Fibroblast of lung (primary cell): Measurements from ENCODE around the gene RBM22. TPM values are rescaled to one million over a fixed set of nuclear protein-coding genes. Genes with fewer than 3 reads are reported as not detected.

Source experiments
- DNase-seq, 2 donors: peaks; one replicate each; pipeline versions ENCODE4 v3.0.0 to v3.0.0-alpha.2; 2010; ENCODE audit warnings: low read depth in 2 of 2
- H2AFZ ChIP-seq: 2 replicates; pipeline ENCODE4 v1.5.1; 2012; ENCODE audit warnings: low read length, control low read depth, inconsistent platforms
- H3K27ac ChIP-seq: 2 replicates; pipeline ENCODE4 v1.5.1; 2011; ENCODE audit warnings: low read length, control low read depth; ENCODE audit not compliant: insufficient read depth
- H3K27me3 ChIP-seq: 2 replicates; pipeline ENCODE4 v1.5.1; 2011; ENCODE audit warnings: mild to moderate bottlenecking, low read length; ENCODE audit not compliant: control insufficient read depth, insufficient read depth
- H3K36me3 ChIP-seq: 2 replicates; pipeline ENCODE4 v1.5.1; 2011; ENCODE audit warnings: low read length; ENCODE audit not compliant: control insufficient read depth, insufficient read depth
- H3K4me1 ChIP-seq: 2 replicates; pipeline ENCODE4 v1.5.1; 2011; ENCODE audit warnings: low read length; ENCODE audit not compliant: control insufficient read depth, insufficient read depth; ENCODE audit errors: extremely low read depth
- H3K4me2 ChIP-seq: 2 replicates; pipeline ENCODE4 v1.5.1; 2011; ENCODE audit warnings: low read length, control low read depth; ENCODE audit not compliant: insufficient read depth; ENCODE audit errors: extremely low read depth
- H3K4me3 ChIP-seq, 4 experiments: fragments of 200-600 bp in 1 of 4; sonication (generic) in 1 of 4; replicated peaks in 1 of 4; 2 replicates each; pipeline ENCODE4 v1.5.1; 2011 to 2016; ENCODE audit warnings: low read length in 4 of 4, low read depth in 3 of 4, mild to moderate bottlenecking in 3 of 4, control low read depth in 2 of 4, inconsistent platforms in 1 of 4, mixed read lengths in 1 of 4; ENCODE audit not compliant: insufficient read depth in 1 of 4; ENCODE audit errors: control extremely low read depth in 1 of 4
- H3K79me2 ChIP-seq: 2 replicates; pipeline ENCODE4 v1.5.1; 2012; ENCODE audit warnings: mild to moderate bottlenecking, low read length, inconsistent platforms; ENCODE audit not compliant: control insufficient read depth, insufficient read depth
- H3K9ac ChIP-seq: 2 replicates; pipeline ENCODE4 v1.5.1; 2011; ENCODE audit warnings: mild to moderate bottlenecking, low read length, control low read depth; ENCODE audit not compliant: insufficient read depth
- H3K9me3 ChIP-seq: 2 replicates; pipeline ENCODE4 v1.5.1; 2012; ENCODE audit warnings: low read depth, low read length; ENCODE audit not compliant: control insufficient read depth, insufficient read depth
- H4K20me1 ChIP-seq: 2 replicates; pipeline ENCODE4 v1.5.1; 2011; ENCODE audit warnings: low read length; ENCODE audit not compliant: control insufficient read depth, insufficient read depth; ENCODE audit errors: extremely low read depth
- CTCF ChIP-seq, 2 donors: IDR thresholded peaks in 1 of 2; conservative IDR thresholded peaks in 1 of 2; 1 replicate in 1 of 2; 2 replicates in 1 of 2; pipeline ENCODE4 v1.5.1; 2011 to 2012; ENCODE audit warnings: low read length in 2 of 2, control low read depth in 1 of 2, inconsistent platforms in 1 of 2, low read depth in 1 of 2, mild to moderate bottlenecking in 1 of 2
- EZH2 ChIP-seq: IDR thresholded peaks from 2 replicates; pipeline ENCODE4 v1.5.1; 2012; ENCODE audit warnings: low read length, control low read depth, mild to moderate bottlenecking; ENCODE audit errors: missing control alignments
- polyA plus RNA-seq, 2 donors: library from polyadenylated mRNA; depleted of rRNA in 1 of 2; stranded (reverse) in 1 of 2; unstranded in 1 of 2; fragments of >200 nt; gene quantifications; 2 replicates each; pipeline ENCODE4 v1.2.1, GENCODE V29; 2011 to 2012; ENCODE audit warnings: missing spikeins in 1 of 2
- total RNA-seq: library from RNA; depleted of rRNA; stranded (reverse); fragments of >200 nt; gene quantifications from 2 replicates; pipeline ENCODE4 v1.2.1, GENCODE V29; 2014

The RBM22 gene
- total and polyA plus RNA-seq, 2 donors (not counting 1 experiment from before 2014, with no cell fraction given), result 15.4 to 36.7 TPM

- Histone ChIP-seq H3K27me3 (no peaks in the 10 kb centered on the region), H3K27ac (no peak overlapping the region), H3K9ac (no peak overlapping the region), H3K4me2 (no peak overlapping the region), H3K4me1 (no peaks in the 10 kb centered on the region), H3K4me3 (no peak overlapping the region), H3K9me3 (no peaks in the 10 kb centered on the region), H4K20me1 (no peaks in the 10 kb centered on the region), H3K36me3 (no peaks in the 10 kb centered on the region), H2AFZ (no peak overlapping the region), H3K79me2 (peaks cover 30% of the 10 kb centered on the region)
- TF ChIP-seq EZH2 (no peak), CTCF (conservative IDR thresholded peaks at IDR 0.05 in 1 of 2, IDR thresholded peaks at IDR 0.05 in 1 of 2; ENCODE audit: low read depth in 1 of 2, low read length in 2 of 2) (no peak)
- no peak for DNase-seq
Measured at GRCh38 chr5:150740992-150741391, 40.1 kb upstream of the RBM22 start.

GRCh38 chr5:150738862-150739261 lies 38.0 kb upstream of the RBM22 start:
- Histone ChIP-seq H3K27ac (no peak overlapping the region), H3K9ac (no peak overlapping the region), H3K4me2 (no peak overlapping the region), H3K4me1 (no peaks in the 10 kb centered on the region), H3K79me2 (peaks cover 44% of the 10 kb centered on the region), H4K20me1 (no peaks in the 10 kb centered on the region), H3K36me3 (no peaks in the 10 kb centered on the region), H2AFZ (no peak overlapping the region), H3K27me3 (no peaks in the 10 kb centered on the region), H3K9me3 (no peaks in the 10 kb centered on the region), H3K4me3 (no peak overlapping the region)
- no peak for TF ChIP-seq CTCF (conservative IDR thresholded peaks at IDR 0.05 in 1 of 2, IDR thresholded peaks at IDR 0.05 in 1 of 2; ENCODE audit: low read depth in 1 of 2, low read length in 2 of 2)
- TF ChIP-seq EZH2, result no peak
- no peak for DNase-seq

- Histone ChIP-seq H3K4me1 (no peaks in the 10 kb centered on the region), H3K4me2 (no peak overlapping the region), H3K4me3 (no peak overlapping the region), H3K9ac (no peak overlapping the region), H3K79me2 (peaks cover 38% of the 10 kb centered on the region), H3K9me3 (no peaks in the 10 kb centered on the region), H3K36me3 (peaks cover 8% of the 10 kb centered on the region), H3K27me3 (no peaks in the 10 kb centered on the region), H4K20me1 (no peaks in the 10 kb centered on the region), H3K27ac (no peak overlapping the region), H2AFZ (no peak overlapping the region)
- DNase-seq, result no peak
- TF ChIP-seq CTCF (conservative IDR thresholded peaks at IDR 0.05 in 1 of 2, IDR thresholded peaks at IDR 0.05 in 1 of 2; ENCODE audit: low read depth in 1 of 2, low read length in 2 of 2) (no peak), EZH2 (no peak)
Measured at GRCh38 chr5:150734579-150735384, 33.9 kb upstream of the RBM22 start.
